H1 (cell line): Measurements from ENCODE around the gene EPHA2. TPM values are rescaled to one million over a fixed set of nuclear protein-coding genes. Genes with fewer than 3 reads are reported as not detected.

ENCODE experiments used
- BACH1 ChIP-seq: IDR thresholded peaks from 2 replicates; pipeline ENCODE4 v1.6.1; 2012; ENCODE audit warnings: low read length, improper control_type of control experiment
- JUN ChIP-seq: IDR thresholded peaks from 2 replicates; pipeline ENCODE4 v1.6.1; 2011; ENCODE audit warnings: low read depth, mild to moderate bottlenecking, improper control_type of control experiment, low read length
- KDM4A ChIP-seq: IDR thresholded peaks from one replicate; pipeline ENCODE4 v1.7.1; 2012; ENCODE audit warnings: low read depth, mild to moderate bottlenecking, moderate library complexity, low read length, inconsistent platforms; ENCODE audit not compliant: severe bottlenecking
- KDM5A ChIP-seq: fragments of 200-600 bp; IDR thresholded peaks from 2 replicates; pipeline ENCODE4 v1.7.1; 2012; ENCODE audit warnings: mild to moderate bottlenecking, low read length, inconsistent platforms, mixed read lengths
- SIRT6 ChIP-seq: IDR thresholded peaks from one replicate; pipeline ENCODE4 v1.7.1; 2012; ENCODE audit warnings: low read length, inconsistent platforms
- SP2 ChIP-seq: IDR thresholded peaks from 2 replicates; pipeline ENCODE4 v1.6.1; 2012; ENCODE audit warnings: mild to moderate bottlenecking, low read length, inconsistent platforms
- TCF12 ChIP-seq: IDR thresholded peaks from 2 replicates; pipeline ENCODE4 v1.6.1; 2011; ENCODE audit warnings: low read depth, mild to moderate bottlenecking, low read length
- polyA plus RNA-seq, 7 experiments: library from polyadenylated mRNA; depleted of rRNA in 3 of 7; stranded (reverse) in 5 of 7; unstranded in 2 of 7; fragments of >200 nt in 5 of 7; fragments of 200-250 nt in 2 of 7; gene quantifications; 1 replicate in 5 of 7; 2 replicates in 1 of 7; 4 replicates in 1 of 7; pipeline versions ENCODE4 v1.2.1 to v1.2.3, GENCODE V29; 2011 to 2013; ENCODE audit warnings: missing spikeins in 2 of 7, mixed read lengths in 2 of 7
- total RNA-seq: library from RNA; stranded (reverse); fragmentation: NEBNext Ultra II Directional; extraction: Animal tissue kit (Norgen Biotek cat#: 25700); gene quantifications from 2 replicates; pipeline ENCODE4 v1.2.1, GENCODE V29; 2021
- TF ChIP-seq, protein P1 (sequence below): IDR thresholded peaks from 2 replicates; pipeline ENCODE4 v1.6.1; 2011; ENCODE audit warnings: low read length, improper control_type of control experiment
- TF ChIP-seq, protein P2 (sequence below): IDR thresholded peaks from 2 replicates; pipeline ENCODE4 v1.6.1; 2012; ENCODE audit warnings: inconsistent platforms
- TF ChIP-seq, protein P3 (sequence below): fragments of 300-600 bp; sonication (generic); IDR thresholded peaks from 2 replicates; pipeline ENCODE4 v1.7.1; 2012; ENCODE audit warnings: low read length, moderate library complexity, mild to moderate bottlenecking, inconsistent platforms; ENCODE audit not compliant: insufficient replicate concordance

The EPHA2 gene
- total and polyA plus RNA-seq, 2 of the 8 experiments (the other 6 are each of a cell fraction or from before 2014, with no cell fraction given), result 26.8 to 33.6 TPM

DNA sequence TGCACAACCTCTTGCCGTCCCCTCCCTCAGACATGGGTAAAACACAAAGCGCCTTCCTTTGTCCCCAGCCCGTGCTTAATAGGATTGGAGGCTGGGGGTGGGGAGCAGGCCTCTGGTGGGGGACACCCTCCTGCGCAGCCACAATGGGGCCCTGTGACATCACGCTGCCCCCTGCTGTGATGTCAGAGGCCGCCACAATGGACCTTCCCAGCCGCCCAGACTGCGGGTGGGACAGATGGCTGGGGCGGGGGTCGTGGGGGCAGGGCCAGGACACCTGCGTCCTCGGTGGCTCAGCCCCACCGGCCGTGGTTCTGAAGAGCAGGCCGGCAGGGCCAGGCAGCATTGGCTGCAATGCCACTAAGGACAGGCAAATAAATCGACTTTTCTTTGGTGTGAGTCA lies 39.9 kb downstream of the EPHA2 start (continued):
- TF ChIP-seq JUN (no peak), SIRT6 (no peak), TCF12 (peak; percentile 80; the same call in 1 of the 2 replicates), SP2 (no peak), KDM5A (no peak), KDM4A (no peak), BACH1 (no peak)
- TF ChIP-seq, protein P1, sequence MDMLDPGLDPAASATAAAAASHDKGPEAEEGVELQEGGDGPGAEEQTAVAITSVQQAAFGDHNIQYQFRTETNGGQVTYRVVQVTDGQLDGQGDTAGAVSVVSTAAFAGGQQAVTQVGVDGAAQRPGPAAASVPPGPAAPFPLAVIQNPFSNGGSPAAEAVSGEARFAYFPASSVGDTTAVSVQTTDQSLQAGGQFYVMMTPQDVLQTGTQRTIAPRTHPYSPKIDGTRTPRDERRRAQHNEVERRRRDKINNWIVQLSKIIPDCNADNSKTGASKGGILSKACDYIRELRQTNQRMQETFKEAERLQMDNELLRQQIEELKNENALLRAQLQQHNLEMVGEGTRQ, result no peak
- TF ChIP-seq, protein P2, sequence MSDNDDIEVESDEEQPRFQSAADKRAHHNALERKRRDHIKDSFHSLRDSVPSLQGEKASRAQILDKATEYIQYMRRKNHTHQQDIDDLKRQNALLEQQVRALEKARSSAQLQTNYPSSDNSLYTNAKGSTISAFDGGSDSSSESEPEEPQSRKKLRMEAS, result peak; percentile 35; the same call in 1 of the 2 replicates
- TF ChIP-seq, protein P3, sequence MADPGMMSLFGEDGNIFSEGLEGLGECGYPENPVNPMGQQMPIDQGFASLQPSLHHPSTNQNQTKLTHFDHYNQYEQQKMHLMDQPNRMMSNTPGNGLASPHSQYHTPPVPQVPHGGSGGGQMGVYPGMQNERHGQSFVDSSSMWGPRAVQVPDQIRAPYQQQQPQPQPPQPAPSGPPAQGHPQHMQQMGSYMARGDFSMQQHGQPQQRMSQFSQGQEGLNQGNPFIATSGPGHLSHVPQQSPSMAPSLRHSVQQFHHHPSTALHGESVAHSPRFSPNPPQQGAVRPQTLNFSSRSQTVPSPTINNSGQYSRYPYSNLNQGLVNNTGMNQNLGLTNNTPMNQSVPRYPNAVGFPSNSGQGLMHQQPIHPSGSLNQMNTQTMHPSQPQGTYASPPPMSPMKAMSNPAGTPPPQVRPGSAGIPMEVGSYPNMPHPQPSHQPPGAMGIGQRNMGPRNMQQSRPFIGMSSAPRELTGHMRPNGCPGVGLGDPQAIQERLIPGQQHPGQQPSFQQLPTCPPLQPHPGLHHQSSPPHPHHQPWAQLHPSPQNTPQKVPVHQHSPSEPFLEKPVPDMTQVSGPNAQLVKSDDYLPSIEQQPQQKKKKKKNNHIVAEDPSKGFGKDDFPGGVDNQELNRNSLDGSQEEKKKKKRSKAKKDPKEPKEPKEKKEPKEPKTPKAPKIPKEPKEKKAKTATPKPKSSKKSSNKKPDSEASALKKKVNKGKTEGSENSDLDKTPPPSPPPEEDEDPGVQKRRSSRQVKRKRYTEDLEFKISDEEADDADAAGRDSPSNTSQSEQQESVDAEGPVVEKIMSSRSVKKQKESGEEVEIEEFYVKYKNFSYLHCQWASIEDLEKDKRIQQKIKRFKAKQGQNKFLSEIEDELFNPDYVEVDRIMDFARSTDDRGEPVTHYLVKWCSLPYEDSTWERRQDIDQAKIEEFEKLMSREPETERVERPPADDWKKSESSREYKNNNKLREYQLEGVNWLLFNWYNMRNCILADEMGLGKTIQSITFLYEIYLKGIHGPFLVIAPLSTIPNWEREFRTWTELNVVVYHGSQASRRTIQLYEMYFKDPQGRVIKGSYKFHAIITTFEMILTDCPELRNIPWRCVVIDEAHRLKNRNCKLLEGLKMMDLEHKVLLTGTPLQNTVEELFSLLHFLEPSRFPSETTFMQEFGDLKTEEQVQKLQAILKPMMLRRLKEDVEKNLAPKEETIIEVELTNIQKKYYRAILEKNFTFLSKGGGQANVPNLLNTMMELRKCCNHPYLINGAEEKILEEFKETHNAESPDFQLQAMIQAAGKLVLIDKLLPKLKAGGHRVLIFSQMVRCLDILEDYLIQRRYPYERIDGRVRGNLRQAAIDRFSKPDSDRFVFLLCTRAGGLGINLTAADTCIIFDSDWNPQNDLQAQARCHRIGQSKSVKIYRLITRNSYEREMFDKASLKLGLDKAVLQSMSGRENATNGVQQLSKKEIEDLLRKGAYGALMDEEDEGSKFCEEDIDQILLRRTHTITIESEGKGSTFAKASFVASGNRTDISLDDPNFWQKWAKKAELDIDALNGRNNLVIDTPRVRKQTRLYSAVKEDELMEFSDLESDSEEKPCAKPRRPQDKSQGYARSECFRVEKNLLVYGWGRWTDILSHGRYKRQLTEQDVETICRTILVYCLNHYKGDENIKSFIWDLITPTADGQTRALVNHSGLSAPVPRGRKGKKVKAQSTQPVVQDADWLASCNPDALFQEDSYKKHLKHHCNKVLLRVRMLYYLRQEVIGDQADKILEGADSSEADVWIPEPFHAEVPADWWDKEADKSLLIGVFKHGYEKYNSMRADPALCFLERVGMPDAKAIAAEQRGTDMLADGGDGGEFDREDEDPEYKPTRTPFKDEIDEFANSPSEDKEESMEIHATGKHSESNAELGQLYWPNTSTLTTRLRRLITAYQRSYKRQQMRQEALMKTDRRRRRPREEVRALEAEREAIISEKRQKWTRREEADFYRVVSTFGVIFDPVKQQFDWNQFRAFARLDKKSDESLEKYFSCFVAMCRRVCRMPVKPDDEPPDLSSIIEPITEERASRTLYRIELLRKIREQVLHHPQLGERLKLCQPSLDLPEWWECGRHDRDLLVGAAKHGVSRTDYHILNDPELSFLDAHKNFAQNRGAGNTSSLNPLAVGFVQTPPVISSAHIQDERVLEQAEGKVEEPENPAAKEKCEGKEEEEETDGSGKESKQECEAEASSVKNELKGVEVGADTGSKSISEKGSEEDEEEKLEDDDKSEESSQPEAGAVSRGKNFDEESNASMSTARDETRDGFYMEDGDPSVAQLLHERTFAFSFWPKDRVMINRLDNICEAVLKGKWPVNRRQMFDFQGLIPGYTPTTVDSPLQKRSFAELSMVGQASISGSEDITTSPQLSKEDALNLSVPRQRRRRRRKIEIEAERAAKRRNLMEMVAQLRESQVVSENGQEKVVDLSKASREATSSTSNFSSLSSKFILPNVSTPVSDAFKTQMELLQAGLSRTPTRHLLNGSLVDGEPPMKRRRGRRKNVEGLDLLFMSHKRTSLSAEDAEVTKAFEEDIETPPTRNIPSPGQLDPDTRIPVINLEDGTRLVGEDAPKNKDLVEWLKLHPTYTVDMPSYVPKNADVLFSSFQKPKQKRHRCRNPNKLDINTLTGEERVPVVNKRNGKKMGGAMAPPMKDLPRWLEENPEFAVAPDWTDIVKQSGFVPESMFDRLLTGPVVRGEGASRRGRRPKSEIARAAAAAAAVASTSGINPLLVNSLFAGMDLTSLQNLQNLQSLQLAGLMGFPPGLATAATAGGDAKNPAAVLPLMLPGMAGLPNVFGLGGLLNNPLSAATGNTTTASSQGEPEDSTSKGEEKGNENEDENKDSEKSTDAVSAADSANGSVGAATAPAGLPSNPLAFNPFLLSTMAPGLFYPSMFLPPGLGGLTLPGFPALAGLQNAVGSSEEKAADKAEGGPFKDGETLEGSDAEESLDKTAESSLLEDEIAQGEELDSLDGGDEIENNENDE, result no peak
